HepG2 (cell line): ENCODE data around the gene POLE. TPM values are rescaled to one million over a fixed set of nuclear protein-coding genes. Genes with fewer than 3 reads are reported as not detected.
A peak's percentile ranks its signal among the peaks of the same experiment; 100 is the strongest.

Source experiments
- ATAC-seq: fragments of 200-7000 bp; cut with Tn5 transposase; 3 replicates; pipeline ENCODE4 v1.9.1; 2020; ENCODE audit warnings: mild to moderate bottlenecking, moderate library complexity
- BruUV-seq: library from RNA; stranded (reverse); fragments of 400-500 nt; replicated peaks from 2 replicates; lab custom pipeline; 2021; lab: Mats Ljungman, UMichigan
- CTCF ChIA-PET: fragments of 300-600 bp; formaldehyde crosslinking; extraction: SDS; loops from one replicate; lab custom pipeline; 2021; ENCODE audit warnings: low total read pairs, inconsistent platforms, low intra/inter-chr PET ratio; lab: Yijun Ruan, JAX
- POLR2A ChIA-PET: fragments of 350-600 bp; sonication (Branson Sonifier 250); formaldehyde crosslinking; loops from one replicate; lab custom pipeline; 2020; ENCODE audit warnings: antibody characterized with exemption, inconsistent platforms; lab: Yijun Ruan, JAX
- DNase-seq: peaks from one replicate; pipeline ENCODE4 v3.0.0-alpha.2; 2015; ENCODE audit warnings: low spot score
- FAIRE-seq: peaks from 3 replicates; lab custom pipeline; 2011; peaks lifted over from hg19 to GRCh38; lab: Jason Lieb, UNC
- H2AFZ ChIP-seq: one replicate; pipeline ENCODE4 v1.6.1; 2011; ENCODE audit warnings: low read length, inconsistent platforms
- H3K27ac ChIP-seq: fragments of 300-600 bp; 3 replicates; pipeline ENCODE4 v1.8.0; 2011; ENCODE audit warnings: mixed run types, mild to moderate bottlenecking, mixed read lengths, low read length, inconsistent platforms; ENCODE audit not compliant: insufficient read depth; ENCODE audit errors: extremely low read length
- H3K27me3 ChIP-seq, 2 experiments: fragments of 200-600 bp in 1 of 2; 2 replicates in 1 of 2; 3 replicates in 1 of 2; pipeline versions ENCODE4 v1.6.0 to v1.8.0; 2011; ENCODE audit warnings: low read length in 2 of 2, mild to moderate bottlenecking in 2 of 2, moderate library complexity in 2 of 2, inconsistent platforms in 1 of 2; ENCODE audit not compliant: insufficient read depth in 2 of 2, control insufficient read depth in 1 of 2
- H3K36me3 ChIP-seq, 2 experiments: fragments of 200-600 bp in 1 of 2; replicated peaks in 1 of 2; 2 replicates in 1 of 2; 3 replicates in 1 of 2; pipeline versions ENCODE4 v1.5.1 to v1.8.0; 2011; ENCODE audit warnings: low read length in 2 of 2, inconsistent platforms in 1 of 2; ENCODE audit not compliant: insufficient read depth in 2 of 2, control insufficient read depth in 1 of 2
- H3K4me1 ChIP-seq: 2 replicates; pipeline ENCODE4 v1.5.1; 2012; ENCODE audit warnings: low read length, inconsistent platforms; ENCODE audit not compliant: insufficient read depth
- H3K4me2 ChIP-seq: 2 replicates; pipeline ENCODE4 v1.6.0; 2011; ENCODE audit warnings: low read depth, low read length, inconsistent platforms
- H3K4me3 ChIP-seq, 3 experiments: fragments of 200-600 bp in 1 of 3; sonication (generic), shearing (Covaris generic) in 1 of 3; replicated peaks in 1 of 3; 2 replicates each; pipeline ENCODE4 v1.5.1; 2011 to 2016; ENCODE audit warnings: low read length in 3 of 3, inconsistent platforms in 2 of 3, low read depth in 2 of 3, mild to moderate bottlenecking in 2 of 3, control low read depth in 1 of 3, mixed read lengths in 1 of 3; ENCODE audit not compliant: insufficient read depth in 1 of 3
- H3K79me2 ChIP-seq: one replicate; pipeline ENCODE4 v1.6.1; 2011; ENCODE audit warnings: low read length, inconsistent platforms; ENCODE audit not compliant: insufficient read depth
- H3K9ac ChIP-seq: 2 replicates; pipeline ENCODE4 v1.6.0; 2011; ENCODE audit warnings: mild to moderate bottlenecking, low read depth, low read length, inconsistent platforms; ENCODE audit not compliant: insufficient read depth
- H3K9me3 ChIP-seq: 2 replicates; pipeline ENCODE4 v1.5.1; 2012; ENCODE audit warnings: mild to moderate bottlenecking, low read length
- H4K20me1 ChIP-seq: 2 replicates; pipeline ENCODE4 v1.6.0; 2011; ENCODE audit warnings: inconsistent platforms, mild to moderate bottlenecking, low read length, moderate library complexity; ENCODE audit not compliant: insufficient read depth
- CCDC6 ChIP-seq: sonication (generic); formaldehyde crosslinking; IDR thresholded peaks from 2 replicates; pipeline ENCODE4 v1.8.1; 2022; ENCODE audit warnings: mild to moderate bottlenecking, missing genetic modification reagents, moderate library complexity
- HDAC6 ChIP-seq: fragments of 200-600 bp; sonication (generic); IDR thresholded peaks from 2 replicates; pipeline ENCODE4 v1.7.0; 2017; ENCODE audit warnings: mild to moderate bottlenecking, antibody characterized with exemption, low read length, low read depth
- HNRNPL ChIP-seq: fragments of 200-400 bp; formaldehyde crosslinking; IDR thresholded peaks from 2 replicates; pipeline ENCODE4 v1.6.1; 2017; ENCODE audit warnings: mild to moderate bottlenecking, low read depth, low read length
- PATZ1 ChIP-seq: sonication (generic); formaldehyde crosslinking; IDR thresholded peaks from 2 replicates; pipeline ENCODE4 v1.4.0; 2020; ENCODE audit warnings: missing genetic modification reagents
- SETDB1 ChIP-seq: sonication (generic); formaldehyde crosslinking; IDR thresholded peaks from 2 replicates; pipeline ENCODE4 v1.5.1; 2020; ENCODE audit warnings: missing genetic modification reagents, mild to moderate bottlenecking, borderline replicate concordance
- SNAPC2 ChIP-seq: sonication (generic); formaldehyde crosslinking; IDR thresholded peaks from 2 replicates; pipeline ENCODE4 v1.8.1; 2022; ENCODE audit warnings: mild to moderate bottlenecking, missing genetic modification reagents
- STAG1 ChIP-seq: sonication (generic); formaldehyde crosslinking; IDR thresholded peaks from 2 replicates; pipeline ENCODE4 v1.4.0; 2020; ENCODE audit warnings: missing genetic modification reagents
- YEATS4 ChIP-seq: sonication (generic); formaldehyde crosslinking; IDR thresholded peaks from 2 replicates; pipeline ENCODE4 v1.4.0; 2020; ENCODE audit warnings: missing genetic modification reagents, borderline replicate concordance
- ZBTB3 ChIP-seq: sonication (generic); formaldehyde crosslinking; IDR thresholded peaks from 2 replicates; pipeline ENCODE4 v1.4.0; 2020; ENCODE audit warnings: low read depth, mild to moderate bottlenecking, moderate library complexity, missing genetic modification reagents, borderline replicate concordance
- ZIK1 ChIP-seq: sonication (generic); formaldehyde crosslinking; IDR thresholded peaks from 2 replicates; pipeline ENCODE4 v1.5.0; 2020; ENCODE audit warnings: mild to moderate bottlenecking, low read depth, missing genetic modification reagents, borderline replicate concordance
- ZNF121 ChIP-seq: sonication (generic); formaldehyde crosslinking; IDR thresholded peaks from 2 replicates; pipeline ENCODE4 v1.5.0; 2020; ENCODE audit warnings: mild to moderate bottlenecking, missing genetic modification reagents
- ZNF24 ChIP-seq: fragments of 450-650 bp; IDR thresholded peaks from 2 replicates; pipeline ENCODE4 v1.6.1; 2017; ENCODE audit warnings: antibody characterized with exemption, mild to moderate bottlenecking
- ZNF274 ChIP-seq: sonication (generic); formaldehyde crosslinking; IDR thresholded peaks from 2 replicates; pipeline ENCODE4 v1.5.1; 2020; ENCODE audit warnings: mild to moderate bottlenecking, missing genetic modification reagents
- ZNF329 ChIP-seq: sonication (generic); formaldehyde crosslinking; IDR thresholded peaks from 2 replicates; pipeline ENCODE4 v1.9.0; 2021; ENCODE audit warnings: low read depth, mild to moderate bottlenecking, missing genetic modification reagents
- ZNF639 ChIP-seq: conservative IDR thresholded peaks from 2 replicates; pipeline ENCODE4 v1.6.1; 2018; ENCODE audit warnings: missing genetic modification reagents
- ZSCAN25 ChIP-seq: sonication (generic); formaldehyde crosslinking; IDR thresholded peaks from 2 replicates; pipeline ENCODE4 v1.8.0; 2022; ENCODE audit warnings: mild to moderate bottlenecking, missing genetic modification reagents
- WGBS: methylation state at CpG from one replicate; pipeline ENCODE4 v1.1.6; 2017; ENCODE audit warnings: low lambda C conversion rate; 5-methylcytosine and 5-hydroxymethylcytosine counted together
- in situ Hi-C: cut with HindIII; loops from 2 replicates; pipeline ENCODE4 v1.10.0; 2017; ENCODE audit warnings: low pct_unique_long_range_greater_than_20kb; ENCODE audit not compliant: extremely low pct_ligation_motif_present
- intact Hi-C: fragments of 100-400 bp; cut with micrococcal nuclease; formaldehyde crosslinking; loops from one replicate; pipeline ENCODE4 v1.10.0; 2022; ENCODE audit not compliant: unreplicated experiment
- polyA plus RNA-seq, 8 experiments: library from polyadenylated mRNA; depleted of rRNA in 3 of 8; stranded (reverse) in 7 of 8; unstranded in 1 of 8; fragments of >200 nt; fragmentation: Illumina TruSeq in 4 of 8; extraction: Trizol in 4 of 8; gene quantifications; 2 replicates each; pipeline versions ENCODE4 v1.2.1 to v1.2.3, GENCODE V29; 2011 to 2016; ENCODE audit warnings: low read depth in 4 of 8, missing spikeins in 1 of 8, mixed read lengths in 1 of 8; ENCODE audit not compliant: insufficient read depth in 1 of 8
- total RNA-seq, 5 experiments: library from RNA; depleted of rRNA; stranded (reverse); fragments of >200 nt; fragmentation: Illumina TruSeq; extraction: Trizol; gene quantifications; 2 replicates each; pipeline ENCODE4 v1.2.3, GENCODE V29; 2016; ENCODE audit warnings: low read depth in 1 of 5
- TF ChIP-seq, protein P1 (sequence below): sonication (generic); formaldehyde crosslinking; IDR thresholded peaks from 2 replicates; pipeline ENCODE4 v1.4.0; 2020; ENCODE audit warnings: mild to moderate bottlenecking, missing genetic modification reagents
- TF ChIP-seq, protein P2 (sequence below): sonication (generic); formaldehyde crosslinking; IDR thresholded peaks from 2 replicates; pipeline ENCODE4 v1.8.0; 2022; ENCODE audit warnings: mild to moderate bottlenecking, missing genetic modification reagents

The POLE gene
- total and polyA plus RNA-seq, 2 of the 13 experiments (the other 11 are each of a cell fraction or from before 2014, with no cell fraction given): 25.3 to 52.2 TPM

DNA sequence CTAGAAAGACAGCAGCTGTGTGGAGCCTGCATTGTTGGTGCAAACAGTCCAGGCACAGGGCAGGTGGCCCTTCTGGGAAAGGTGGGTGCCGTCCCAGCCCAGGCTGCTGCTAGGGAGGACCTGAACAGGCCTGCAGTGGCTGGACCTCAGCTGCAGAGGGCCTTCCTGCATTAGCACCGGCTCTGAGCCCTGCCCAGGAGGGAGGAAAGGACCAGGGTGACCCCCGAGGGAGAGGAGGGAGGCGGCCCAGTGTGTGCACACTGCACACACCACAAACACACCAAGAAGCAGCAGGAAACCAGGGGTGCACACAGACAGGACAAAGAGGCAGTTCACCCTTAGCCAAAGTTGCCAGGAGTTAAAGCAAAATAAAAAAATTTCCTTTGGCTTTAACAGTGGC lies 15.5 kb upstream of the POLE start (continued):
- TF ChIP-seq HNRNPL (no peak), ZNF639 (CRISPR knock-in tag) (no peak), YEATS4 (CRISPR knock-in tag) (no peak), ZNF24 (no peak), CCDC6 (CRISPR knock-in tag) (no peak), SNAPC2 (no peak)
- TF ChIP-seq, protein P1, sequence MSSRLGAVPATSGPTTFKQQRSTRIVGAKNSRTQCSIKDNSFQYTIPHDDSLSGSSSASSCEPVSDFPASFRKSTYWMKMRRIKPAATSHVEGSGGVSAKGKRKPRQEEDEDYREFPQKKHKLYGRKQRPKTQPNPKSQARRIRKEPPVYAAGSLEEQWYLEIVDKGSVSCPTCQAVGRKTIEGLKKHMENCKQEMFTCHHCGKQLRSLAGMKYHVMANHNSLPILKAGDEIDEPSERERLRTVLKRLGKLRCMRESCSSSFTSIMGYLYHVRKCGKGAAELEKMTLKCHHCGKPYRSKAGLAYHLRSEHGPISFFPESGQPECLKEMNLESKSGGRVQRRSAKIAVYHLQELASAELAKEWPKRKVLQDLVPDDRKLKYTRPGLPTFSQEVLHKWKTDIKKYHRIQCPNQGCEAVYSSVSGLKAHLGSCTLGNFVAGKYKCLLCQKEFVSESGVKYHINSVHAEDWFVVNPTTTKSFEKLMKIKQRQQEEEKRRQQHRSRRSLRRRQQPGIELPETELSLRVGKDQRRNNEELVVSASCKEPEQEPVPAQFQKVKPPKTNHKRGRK (CRISPR knock-in tag): no peak

DNA sequence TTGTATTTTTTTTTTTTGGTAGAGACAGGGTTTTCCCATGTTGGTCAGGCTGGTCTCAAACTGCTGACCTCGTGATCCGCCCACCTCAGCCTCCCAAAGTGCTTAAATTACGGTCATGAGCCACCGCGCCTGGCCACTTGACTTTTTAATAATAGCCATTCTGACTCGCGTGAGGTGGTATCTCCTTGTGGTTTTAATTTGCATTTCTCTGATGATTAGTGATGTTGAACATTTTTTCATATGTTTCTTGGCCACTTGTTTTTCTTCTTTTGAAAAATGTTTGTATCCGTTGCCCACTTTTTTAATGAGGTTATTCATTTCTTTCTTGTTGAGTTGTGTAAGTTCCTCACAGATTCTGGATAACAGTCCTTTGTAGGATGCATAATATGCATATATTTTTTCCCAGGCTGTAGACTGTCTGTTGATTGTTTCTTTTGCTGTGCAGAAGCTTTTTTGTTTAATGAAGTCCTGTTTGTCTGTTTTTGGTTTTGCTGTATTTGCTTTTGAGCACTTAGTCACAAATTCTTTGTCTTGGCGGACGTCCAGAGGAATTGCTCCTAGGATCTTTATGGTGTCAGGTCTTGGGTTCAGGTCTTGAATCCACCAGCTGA lies 13.2 kb upstream of the POLE start:
- Histone ChIP-seq H3K9ac (no peak overlapping the region), H2AFZ (no peak overlapping the region), H3K79me2 (no peaks in the 10 kb centered on the region), H3K4me3 (no peak overlapping the region), H3K4me2 (no peak overlapping the region), H3K9me3 (no peaks in the 10 kb centered on the region), H3K27me3 (no peaks in the 10 kb centered on the region), H4K20me1 (no peaks in the 10 kb centered on the region), H3K4me1 (peaks cover 12% of the 10 kb centered on the region; the same call in 1 of the 2 replicates), H3K36me3 (peaks cover 14 to 35% of the 10 kb centered on the region in 2 experiments; a peak in 4 of 5 replicates), H3K27ac (no peak overlapping the region)
- FAIRE-seq (no peak), DNase-seq (peak; percentile 45), ATAC-seq (no peak)
- 92% methylated on average over 10 of the region's 10 CpGs for WGBS
- CTCF ChIA-PET: no interaction called here
- in situ Hi-C loops: no loop called here
- BruUV-seq: no TSS peak
- intact Hi-C loops: no loop called here
- POLR2A ChIA-PET: no interaction called here
- TF ChIP-seq, protein P2, sequence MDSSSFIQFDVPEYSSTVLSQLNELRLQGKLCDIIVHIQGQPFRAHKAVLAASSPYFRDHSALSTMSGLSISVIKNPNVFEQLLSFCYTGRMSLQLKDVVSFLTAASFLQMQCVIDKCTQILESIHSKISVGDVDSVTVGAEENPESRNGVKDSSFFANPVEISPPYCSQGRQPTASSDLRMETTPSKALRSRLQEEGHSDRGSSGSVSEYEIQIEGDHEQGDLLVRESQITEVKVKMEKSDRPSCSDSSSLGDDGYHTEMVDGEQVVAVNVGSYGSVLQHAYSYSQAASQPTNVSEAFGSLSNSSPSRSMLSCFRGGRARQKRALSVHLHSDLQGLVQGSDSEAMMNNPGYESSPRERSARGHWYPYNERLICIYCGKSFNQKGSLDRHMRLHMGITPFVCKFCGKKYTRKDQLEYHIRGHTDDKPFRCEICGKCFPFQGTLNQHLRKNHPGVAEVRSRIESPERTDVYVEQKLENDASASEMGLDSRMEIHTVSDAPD (CRISPR knock-in tag): no peak
- TF ChIP-seq ZSCAN25: no peak
- TF ChIP-seq ZIK1 (CRISPR knock-in tag): no peak
- TF ChIP-seq ZNF329: no peak
- TF ChIP-seq PATZ1 (CRISPR knock-in tag): no peak
- TF ChIP-seq HDAC6: no peak
- TF ChIP-seq ZNF274 (CRISPR knock-in tag): no peak
- TF ChIP-seq STAG1: no peak
- no peak for TF ChIP-seq ZBTB3 (CRISPR knock-in tag)
- no peak for TF ChIP-seq SETDB1 (CRISPR knock-in tag)
- no peak for TF ChIP-seq ZNF121 (CRISPR knock-in tag)
